ENCODE data around the gene C17orf75. TPM values are rescaled to one million over a fixed set of nuclear protein-coding genes. Genes with fewer than 3 reads are reported as not detected.

Gene C17orf75
- total and polyA plus RNA-seq, 10 of the 15 experiments (the other 5 are each of a cell fraction or from before 2014, with no cell fraction given): 21.7 to 53.0 (median 27.3) TPM

GRCh38 chr17:32330147-32330546 lies 11.8 kb downstream of the C17orf75 start:
- H2AFZ ChIP-seq (ENCODE audit: control insufficient read depth, low read depth, low read length): no peak overlapping the region
- no peak for DNase-seq (ENCODE audit: low read depth, low spot score)
- no peaks in the 10 kb centered on the region for H3K27me3 ChIP-seq (replicated peaks in 1 of 2; ENCODE audit: control insufficient read depth in 2 of 2, insufficient read depth in 2 of 2, low read length in 1 of 2)
- no peak for ATAC-seq
- no peak overlapping the region for H3K9ac ChIP-seq (ENCODE audit: control insufficient read depth, insufficient read depth, low read length)
- in situ Hi-C loops (cut with MboI) (no loop called here), intact Hi-C loops (cut with micrococcal nuclease; ENCODE audit: unreplicated experiment) (no loop called here)
- no peaks in the 10 kb centered on the region for H4K20me1 ChIP-seq (ENCODE audit: control insufficient read depth, insufficient read depth)
- H3K27ac ChIP-seq (ENCODE audit: control insufficient read depth, insufficient read depth): no peak overlapping the region
- POLR2A ChIA-PET: interaction anchor here (1.2 kb wide), 1 partner anchor 10 kb away, joined by 4 read pairs; no protein-coding TSS in a partner anchor
- no TSS peak for BruUV-seq (replicated peaks)
- H3K36me3 ChIP-seq (ENCODE audit: control insufficient read depth in 2 of 2, insufficient read depth in 2 of 2, low read length in 1 of 2): peaks cover 0 to 2% of the 10 kb centered on the region in 2 experiments; a peak in 2 of 4 replicates
- SMC1A ChIA-PET (ENCODE audit: uncharacterized antibody, unreplicated experiment): interaction anchor here (1.8 to 3.8 kb wide), 3 partner anchors 10 to 13 kb away, joined by 3 to 21 read pairs (median 4); no protein-coding TSS in a partner anchor
- CTCF ChIA-PET: interaction anchor here (0.6 to 9.3 kb wide), 7 partner anchors 10 to 320 kb away, joined by 3 to 54 read pairs (median 5); partner anchors contain the start of gene PSMD11
- 37% methylated on average over 3 of the region's 3 CpGs for WGBS (ENCODE audit: insufficient coverage, insufficient replicate concordance, low lambda C conversion rate, missing lambda C conversion rate)
- no peaks in the 10 kb centered on the region for H3K79me2 ChIP-seq (ENCODE audit: control insufficient read depth, insufficient read depth, low read length)
- no peak for TF ChIP-seq EP300 (IDR thresholded peaks at IDR 0.05; ENCODE audit: borderline replicate concordance in 1 of 2, control insufficient read depth in 1 of 2, low read depth in 2 of 2, low read length in 2 of 2)
- H3K4me3 ChIP-seq: no peak overlapping the region
- H3K4me2 ChIP-seq (ENCODE audit: control insufficient read depth, insufficient read depth): no peak overlapping the region
- RAD21 ChIA-PET (ENCODE audit: unreplicated experiment): interaction anchor here (0.6 to 1.0 kb wide), 2 partner anchors 76 to 536 kb away, joined by 4 to 5 read pairs; no protein-coding TSS in a partner anchor
- H3K9me3 ChIP-seq (replicated peaks; ENCODE audit: control insufficient read depth, insufficient read depth, low read length): no peaks in the 10 kb centered on the region
- H3K4me1 ChIP-seq (ENCODE audit: control insufficient read depth, insufficient read depth, low read length): no peaks in the 10 kb centered on the region; the same call in 1 of the 2 replicates
- no peak for FAIRE-seq

- ATAC-seq (no peak), FAIRE-seq (no peak), DNase-seq (ENCODE audit: low read depth, low spot score) (no peak)
- no peak for TF ChIP-seq ZBED1 (IDR thresholded peaks at IDR 0.05; ENCODE audit: borderline replicate concordance)
- TF ChIP-seq CHD4 (IDR thresholded peaks at IDR 0.05): no peak
- no peak for TF ChIP-seq LARP7 (IDR thresholded peaks at IDR 0.05)
- no peak for TF ChIP-seq NRF1 (conservative IDR thresholded peaks at IDR 0.05; ENCODE audit: low read depth, low read length)
- TF ChIP-seq SMC3 (IDR thresholded peaks at IDR 0.05; ENCODE audit: borderline replicate concordance, low read length): no peak
- no peak for TF ChIP-seq SRF (IDR thresholded peaks at IDR 0.05; ENCODE audit: low read depth in 2 of 2, low read length in 2 of 2)
- TF ChIP-seq WRNIP1 (IDR thresholded peaks at IDR 0.05; ENCODE audit: borderline replicate concordance, low read depth, low read length): no peak
- no peak for TF ChIP-seq CBFB (IDR thresholded peaks at IDR 0.05; ENCODE audit: low read depth)
- no peak for TF ChIP-seq NFYA (IDR thresholded peaks at IDR 0.05; ENCODE audit: borderline replicate concordance, low read depth, low read length)
- no peak for TF ChIP-seq DPF2 (IDR thresholded peaks at IDR 0.05)
- TF ChIP-seq RAD21 (IDR thresholded peaks at IDR 0.05; ENCODE audit: insufficient read depth, low read depth, low read length): no peak
- TF ChIP-seq ZNF622 (IDR thresholded peaks at IDR 0.05): no peak
- H4K20me1 ChIP-seq (ENCODE audit: control insufficient read depth, insufficient read depth): no peaks in the 10 kb centered on the region
- POLR2A ChIA-PET: interaction anchor here (1.4 kb wide), 1 partner anchor 14 kb away, joined by 4 read pairs; the partner anchor contains the start of gene C17orf75
- no peak overlapping the region for H3K9ac ChIP-seq (ENCODE audit: control insufficient read depth, insufficient read depth, low read length)
- SMC1A ChIA-PET (ENCODE audit: uncharacterized antibody, unreplicated experiment): interaction anchor here (1.1 to 1.3 kb wide), 2 partner anchors 8 to 9 kb away, joined by 3 to 5 read pairs; no protein-coding TSS in a partner anchor
- H3K79me2 ChIP-seq (ENCODE audit: control insufficient read depth, insufficient read depth, low read length): no peaks in the 10 kb centered on the region
- H3K36me3 ChIP-seq (ENCODE audit: control insufficient read depth in 2 of 2, insufficient read depth in 2 of 2, low read length in 1 of 2): no peaks in the 10 kb centered on the region
- BruUV-seq (replicated peaks): no TSS peak
- in situ Hi-C loops (cut with MboI) (no loop called here), intact Hi-C loops (cut with micrococcal nuclease; ENCODE audit: unreplicated experiment) (no loop called here)
- CTCF ChIA-PET: interaction anchor here (0.8 to 9.3 kb wide), 5 partner anchors 8 to 134 kb away, joined by 4 to 54 read pairs (median 7); partner anchors contain the start of gene PSMD11
- RAD21 ChIA-PET (ENCODE audit: unreplicated experiment): interaction anchor here (1.2 to 2.0 kb wide), 5 partner anchors 8 to 75 kb away, joined by 3 to 10 read pairs (median 5); partner anchors contain the start of gene ZNF207
- WGBS (ENCODE audit: insufficient coverage, insufficient replicate concordance, low lambda C conversion rate, missing lambda C conversion rate): 100% methylated on average over 1 of the region's 1 CpG
- H2AFZ ChIP-seq (ENCODE audit: control insufficient read depth, low read depth, low read length): no peak overlapping the region
- H3K27me3 ChIP-seq (replicated peaks in 1 of 2; ENCODE audit: control insufficient read depth in 2 of 2, insufficient read depth in 2 of 2, low read length in 1 of 2): no peaks in the 10 kb centered on the region
- peaks cover 7% of the 10 kb centered on the region for H3K4me1 ChIP-seq (ENCODE audit: control insufficient read depth, insufficient read depth, low read length)
- no peak overlapping the region for H3K27ac ChIP-seq (ENCODE audit: control insufficient read depth, insufficient read depth)
- H3K4me2 ChIP-seq (ENCODE audit: control insufficient read depth, insufficient read depth): no peak overlapping the region
- H3K9me3 ChIP-seq (replicated peaks; ENCODE audit: control insufficient read depth, insufficient read depth, low read length): no peaks in the 10 kb centered on the region
- no peak overlapping the region for H3K4me3 ChIP-seq
Observed at GRCh38 chr17:32327911-32328310, 14.1 kb downstream of the C17orf75 start.
